Erythroblast (primary cell): ENCODE data around the gene CCL23.

Source experiments
- GATA1 ChIP-seq: IDR thresholded peaks from 2 replicates; pipeline ENCODE4 v1.6.1; 2011; ENCODE audit warnings: low read depth, mild to moderate bottlenecking, control low read depth, low read length, moderate library complexity
- POLR2A ChIP-seq: IDR thresholded peaks from 2 replicates; pipeline ENCODE4 v1.6.1; 2011; ENCODE audit warnings: mild to moderate bottlenecking, low read length

DNA sequence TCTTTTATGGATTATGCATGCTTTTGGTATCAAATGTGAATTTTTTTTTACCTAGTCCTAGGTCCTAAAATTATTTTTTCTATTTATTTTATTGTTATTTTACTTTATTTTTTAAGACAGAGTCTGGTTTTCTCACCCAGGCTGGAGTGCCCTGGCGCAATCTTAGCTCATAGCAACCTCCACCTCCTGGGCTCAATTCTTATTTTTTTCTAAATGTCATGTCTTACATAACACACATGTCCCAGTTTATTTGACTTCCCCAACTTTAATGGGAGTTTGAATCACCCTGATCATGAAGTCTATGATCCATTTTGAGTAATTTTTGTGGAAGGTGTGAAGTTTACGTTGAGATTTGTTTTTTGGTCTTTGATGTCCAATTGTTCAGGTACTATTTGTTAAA is 43.0 kb upstream of the CCL23 start:
- TF ChIP-seq POLR2A (no peak), GATA1 (no peak)
